IPS DF 6.9 (cell line): ENCODE results near the gene PTPRD.
A peak's percentile ranks its signal among the peaks of the same experiment; 100 is the strongest.

ENCODE experiments used
- DNase-seq: peaks from one replicate; pipeline ENCODE4 v3.0.0-alpha.2; 2013; ENCODE audit warnings: low read depth, low spot score
- H3K27ac ChIP-seq: one replicate; pipeline ENCODE4 v1.5.1; 2013; ENCODE audit warnings: low read length, control low read depth
- H3K27me3 ChIP-seq: 2 replicates; pipeline ENCODE4 v1.6.1; 2013; ENCODE audit warnings: mild to moderate bottlenecking, low read length; ENCODE audit not compliant: control insufficient read depth, insufficient read depth
- H3K36me3 ChIP-seq: 2 replicates; pipeline ENCODE4 v1.6.1; 2013; ENCODE audit warnings: low read length; ENCODE audit not compliant: control insufficient read depth, insufficient read depth
- H3K4me1 ChIP-seq: 2 replicates; pipeline ENCODE4 v1.6.1; 2013; ENCODE audit warnings: low read length; ENCODE audit not compliant: control insufficient read depth, insufficient read depth
- H3K4me3 ChIP-seq: 2 replicates; pipeline ENCODE4 v1.5.1; 2013; ENCODE audit warnings: mild to moderate bottlenecking, low read length
- H3K9me3 ChIP-seq: 2 replicates; pipeline ENCODE4 v1.6.1; 2013; ENCODE audit warnings: low read length, inconsistent platforms; ENCODE audit not compliant: control insufficient read depth, insufficient read depth
- WGBS: extraction: QIAGEN DNeasy Blood & Tissue Kit; methylation state at CpG from one replicate; pipeline ENCODE4 v1.1.7; 2013; ENCODE audit warnings: mixed read lengths, missing lambda C conversion rate; ENCODE audit not compliant: insufficient read length, insufficient coverage; 5-methylcytosine and 5-hydroxymethylcytosine counted together

PTPRD gene

DNA sequence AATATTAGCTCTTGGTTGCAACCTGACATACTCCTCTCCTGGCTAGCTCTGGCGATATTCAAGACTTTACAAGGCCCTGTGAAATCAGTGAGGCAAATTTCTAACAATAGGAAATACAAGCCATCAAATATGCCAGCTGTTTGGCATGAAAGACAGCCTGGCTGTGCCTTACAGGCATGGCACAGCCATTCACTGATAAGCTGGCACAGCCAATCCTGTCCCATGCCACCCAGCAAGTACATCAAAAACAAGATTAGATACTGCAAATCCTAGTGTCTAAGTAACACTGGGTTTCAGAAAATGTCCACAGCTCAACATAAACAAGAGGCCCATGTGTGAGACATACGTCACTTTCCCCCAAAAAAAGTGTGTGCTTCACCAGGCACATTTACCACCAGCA is 1767.4 kb downstream of the PTPRD start:
- no peak overlapping the region for H3K4me3 ChIP-seq
- no peaks in the 10 kb centered on the region for H3K4me1 ChIP-seq
- H3K27me3 ChIP-seq = no peaks in the 10 kb centered on the region
- H3K36me3 ChIP-seq = no peaks in the 10 kb centered on the region
- WGBS = no CpG with 5 or more reads among the region's 2 CpGs
- no peak for DNase-seq
- no peak overlapping the region for H3K27ac ChIP-seq
- H3K9me3 ChIP-seq = no peaks in the 10 kb centered on the region

DNA sequence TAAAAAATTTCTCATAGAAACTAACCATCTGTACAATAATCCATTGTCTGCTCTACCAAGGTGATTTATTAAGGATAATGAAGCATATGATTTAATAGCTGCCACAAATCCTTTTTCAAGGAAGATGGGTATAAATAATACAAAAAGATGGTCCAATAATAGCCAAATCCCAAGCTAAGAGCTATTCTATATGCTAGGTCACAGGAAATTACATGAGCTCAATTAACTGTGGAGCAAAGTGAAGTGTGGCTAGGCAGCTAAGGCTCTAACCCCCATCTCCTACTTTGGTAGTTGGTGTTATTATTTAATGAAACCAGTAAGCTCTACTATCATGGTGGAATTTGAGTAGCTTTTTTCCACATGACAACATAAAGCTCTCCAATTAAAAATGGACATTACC is 1768.3 kb downstream of the PTPRD start:
- H3K4me3 ChIP-seq = no peak overlapping the region

DNA sequence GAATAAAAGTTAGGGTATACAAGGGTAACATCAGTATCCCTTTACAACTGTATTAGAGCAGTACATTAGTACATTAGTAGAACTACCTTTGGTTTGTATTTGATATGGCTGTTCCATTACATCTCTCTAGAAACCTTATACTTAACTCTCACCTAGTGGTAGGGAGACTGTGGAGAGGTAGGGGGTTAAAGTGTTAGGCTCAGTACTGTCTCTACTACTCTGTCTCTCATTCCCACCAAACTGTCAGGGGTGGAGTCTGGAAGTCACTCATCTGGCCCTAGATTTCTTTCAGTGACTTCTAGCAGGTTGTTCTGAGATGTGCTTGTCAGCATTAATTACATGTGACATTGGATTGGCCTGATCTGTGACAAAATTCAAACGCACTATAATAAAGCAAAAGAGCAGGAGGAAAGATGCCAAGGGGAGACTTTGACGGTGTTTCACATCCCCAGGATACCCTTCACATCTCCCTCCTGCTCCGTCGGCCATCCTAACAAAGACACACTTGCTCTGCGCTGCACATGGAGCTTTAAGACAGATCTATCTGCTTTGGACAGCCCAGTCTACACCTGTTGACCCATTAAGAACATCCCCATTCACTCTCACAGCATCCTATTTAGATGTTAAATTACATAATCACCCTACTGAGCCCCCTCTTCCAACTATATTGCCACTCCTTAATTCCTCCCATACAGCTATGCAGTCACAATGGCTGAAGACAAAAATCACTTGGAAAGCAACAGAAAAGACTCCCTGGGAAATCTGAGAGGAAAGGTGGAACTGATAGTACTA is 1770.2 kb downstream of the PTPRD start:
- no CpG with 5 or more reads among the region's 5 CpGs for WGBS
- H3K27ac ChIP-seq = no peak overlapping the region
- H3K4me3 ChIP-seq = no peak overlapping the region
- H3K36me3 ChIP-seq = no peaks in the 10 kb centered on the region
- no peaks in the 10 kb centered on the region for H3K9me3 ChIP-seq
- no peaks in the 10 kb centered on the region for H3K4me1 ChIP-seq
- H3K27me3 ChIP-seq = no peaks in the 10 kb centered on the region
- DNase-seq = no peak

More for the DNA sequence above, 1768.3 kb downstream of the PTPRD start:
- no peaks in the 10 kb centered on the region for H3K9me3 ChIP-seq
- H3K27ac ChIP-seq = no peak overlapping the region
- no peaks in the 10 kb centered on the region for H3K36me3 ChIP-seq
- DNase-seq = no peak
- no peaks in the 10 kb centered on the region for H3K4me1 ChIP-seq
- H3K27me3 ChIP-seq = no peaks in the 10 kb centered on the region

DNA sequence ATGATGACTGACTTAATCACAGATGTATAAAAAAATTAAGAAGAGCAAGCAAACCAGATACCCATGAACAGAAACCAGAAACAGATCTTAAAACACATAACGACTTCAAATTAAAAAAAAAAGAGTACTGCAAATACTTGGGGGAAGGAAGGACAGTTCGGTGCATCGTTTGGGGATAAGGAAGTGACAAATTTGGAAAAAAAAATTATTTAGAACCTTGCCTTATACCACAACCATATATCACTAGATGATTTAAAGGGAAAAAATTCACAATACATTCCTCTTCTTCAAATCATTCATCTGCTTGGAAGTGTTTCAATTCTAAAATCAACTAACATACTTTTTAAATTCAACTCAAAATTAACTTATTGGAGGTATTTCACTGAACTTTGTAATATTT is 1774.7 kb downstream of the PTPRD start:
- Histone ChIP-seq H3K4me1 (peaks cover 2% of the 10 kb centered on the region; the same call in 1 of the 2 replicates), H3K27me3 (no peaks in the 10 kb centered on the region), H3K9me3 (no peaks in the 10 kb centered on the region), H3K36me3 (no peaks in the 10 kb centered on the region), H3K27ac (no peak overlapping the region), H3K4me3 (no peak overlapping the region)
- no peak for DNase-seq
- WGBS = no CpG with 5 or more reads among the region's 3 CpGs

DNA sequence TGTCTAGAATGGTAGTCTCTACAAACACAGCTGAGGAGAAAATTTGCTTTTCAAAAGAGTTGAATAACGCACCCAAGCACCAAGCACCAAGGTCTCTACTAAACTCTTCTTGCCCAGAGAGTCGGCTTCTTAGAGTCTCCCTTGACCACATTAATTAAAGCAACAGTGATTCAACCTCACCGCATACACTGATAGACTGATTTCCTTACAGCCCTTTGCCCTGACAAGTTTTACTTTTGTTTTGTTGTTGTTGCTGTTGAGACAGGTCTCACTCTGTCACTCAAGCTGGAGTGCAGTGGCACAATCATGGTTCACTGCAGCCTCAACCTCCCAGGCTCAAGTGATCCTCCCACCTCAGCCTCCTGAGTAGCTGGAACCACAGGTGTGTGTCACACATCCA is 1777.5 kb downstream of the PTPRD start:
- no CpG with 5 or more reads among the region's 3 CpGs for WGBS
- no peaks in the 10 kb centered on the region for H3K9me3 ChIP-seq
- H3K27ac ChIP-seq = no peak overlapping the region
- H3K4me3 ChIP-seq = no peak overlapping the region
- no peaks in the 10 kb centered on the region for H3K27me3 ChIP-seq
- peaks cover 2% of the 10 kb centered on the region; the same call in 1 of the 2 replicates for H3K4me1 ChIP-seq
- H3K36me3 ChIP-seq = no peaks in the 10 kb centered on the region
- no peak for DNase-seq

DNA sequence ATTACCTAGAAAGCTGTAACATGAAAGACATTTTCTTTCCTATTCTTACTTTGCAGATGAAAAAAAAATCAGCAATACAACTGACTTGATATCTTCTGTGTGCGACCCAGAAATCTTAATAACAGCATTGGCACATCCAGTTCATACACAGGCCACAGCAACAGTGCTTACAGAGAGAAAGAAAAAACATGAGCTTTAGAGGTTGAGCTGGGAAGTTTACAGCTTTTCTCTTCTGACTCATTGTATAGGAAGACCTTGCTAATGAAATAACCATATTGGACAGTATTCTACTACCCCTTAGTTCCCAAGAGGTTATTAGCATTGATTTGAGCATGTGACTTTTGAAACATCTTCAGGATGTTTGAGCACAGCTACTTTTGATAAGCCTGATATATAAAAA is 1779.8 kb downstream of the PTPRD start:
- H3K27me3 ChIP-seq = no peaks in the 10 kb centered on the region
- H3K4me1 ChIP-seq = peaks cover 2% of the 10 kb centered on the region; the same call in 1 of the 2 replicates
- no CpG with 5 or more reads among the region's 1 CpG for WGBS
- H3K27ac ChIP-seq = no peak overlapping the region
- H3K36me3 ChIP-seq = no peaks in the 10 kb centered on the region
- DNase-seq = no peak
- no peak overlapping the region for H3K4me3 ChIP-seq
- H3K9me3 ChIP-seq = no peaks in the 10 kb centered on the region

DNA sequence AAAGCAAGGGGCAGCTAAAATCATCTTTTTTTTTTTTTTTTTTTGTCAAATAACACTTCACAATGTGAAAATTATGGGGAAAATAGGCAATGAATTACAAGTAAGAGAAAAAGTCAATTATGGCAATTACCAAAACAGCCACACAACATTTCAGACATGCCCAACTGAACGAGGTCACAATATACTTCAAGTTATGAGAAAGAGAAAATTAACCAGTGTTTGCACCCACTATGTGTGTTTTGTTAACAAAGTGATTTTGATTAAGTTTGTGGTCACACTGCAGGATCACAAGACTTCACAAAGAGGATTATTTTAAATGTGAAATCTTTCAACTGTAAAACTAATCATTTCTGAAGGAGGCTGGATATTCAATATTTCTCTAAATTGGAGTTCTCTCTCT is 1780.4 kb downstream of the PTPRD start:
- DNase-seq = no peak
- Histone ChIP-seq H3K9me3 (no peaks in the 10 kb centered on the region), H3K27me3 (no peaks in the 10 kb centered on the region), H3K36me3 (no peaks in the 10 kb centered on the region), H3K27ac (no peak overlapping the region), H3K4me1 (peaks cover 2% of the 10 kb centered on the region; the same call in 1 of the 2 replicates), H3K4me3 (no peak overlapping the region)
- WGBS = no CpG with 5 or more reads among the region's 1 CpG

DNA sequence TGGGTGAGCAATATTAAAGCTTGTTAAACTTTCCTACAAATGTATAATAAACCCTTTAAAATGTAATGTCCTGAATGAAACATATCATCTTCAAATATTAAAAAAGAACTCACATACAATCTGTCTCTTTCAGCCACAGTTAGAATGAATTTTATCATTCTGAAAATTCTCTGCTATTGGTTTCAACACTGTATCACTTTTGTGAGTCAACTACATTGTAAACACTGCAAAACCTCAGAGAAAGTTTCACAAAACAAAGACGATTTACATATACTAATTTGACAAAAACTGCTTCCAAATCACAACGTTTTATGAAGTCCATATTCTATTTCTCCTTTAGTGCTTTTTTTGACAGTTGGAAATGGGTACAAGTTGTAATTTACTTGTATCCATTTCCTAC is 1781.2 kb downstream of the PTPRD start:
- DNase-seq = no peak
- Histone ChIP-seq H3K27me3 (no peaks in the 10 kb centered on the region), H3K27ac (no peak overlapping the region), H3K36me3 (no peaks in the 10 kb centered on the region), H3K4me3 (no peak overlapping the region), H3K9me3 (no peaks in the 10 kb centered on the region), H3K4me1 (peaks cover 2% of the 10 kb centered on the region; the same call in 1 of the 2 replicates)
- WGBS = no CpG with 5 or more reads among the region's 2 CpGs

DNA sequence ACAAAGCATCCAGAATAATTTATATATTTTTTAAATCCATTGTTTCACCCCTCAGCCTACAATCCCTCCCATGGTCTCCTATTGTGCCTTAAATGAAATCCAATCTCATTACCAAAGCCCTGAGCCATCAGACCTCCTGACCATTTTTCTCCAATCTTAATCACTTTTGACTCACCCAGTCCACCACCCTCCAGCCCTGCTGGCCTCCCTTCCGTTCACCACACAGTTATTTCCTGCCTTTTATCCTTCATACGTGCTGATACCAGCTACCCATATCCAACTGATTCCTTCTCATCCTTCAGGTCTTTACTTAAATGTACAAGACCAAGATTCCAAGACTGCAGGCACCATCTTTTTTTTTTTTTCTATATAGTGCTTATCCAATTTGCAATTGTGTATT is 1786.5 kb downstream of the PTPRD start:
- Histone ChIP-seq H3K9me3 (no peaks in the 10 kb centered on the region), H3K4me1 (no peaks in the 10 kb centered on the region), H3K27me3 (no peaks in the 10 kb centered on the region), H3K36me3 (no peaks in the 10 kb centered on the region), H3K4me3 (no peak overlapping the region), H3K27ac (no peak overlapping the region)
- DNase-seq = no peak
- WGBS = no CpG with 5 or more reads among the region's 2 CpGs

DNA sequence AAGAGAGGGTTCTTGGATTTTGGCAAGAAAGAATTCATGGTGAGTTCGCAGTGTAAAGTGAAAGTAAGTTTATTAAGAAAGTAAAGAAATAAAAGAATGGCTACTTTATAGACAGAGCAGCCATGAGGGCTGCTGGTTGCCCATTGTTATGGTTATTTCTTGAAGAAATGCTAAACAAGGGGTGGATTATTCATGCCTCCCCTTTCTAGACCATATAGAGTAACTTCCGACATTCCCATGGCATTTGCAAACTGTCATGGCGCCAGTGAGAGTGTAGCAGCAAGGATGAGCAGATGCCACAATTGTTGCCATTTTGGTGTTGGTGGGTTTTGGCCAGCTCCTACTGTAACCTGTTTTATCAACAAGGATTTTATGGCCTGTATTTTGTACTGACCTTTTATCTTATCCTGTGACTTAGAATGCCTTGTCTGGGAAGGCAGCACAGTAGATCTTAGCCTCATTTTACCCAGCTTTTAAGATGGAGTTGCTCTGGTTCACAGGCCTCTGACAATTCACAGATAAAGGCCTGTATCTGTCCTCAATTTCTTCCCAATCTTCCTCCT is 1787.1 kb downstream of the PTPRD start:
- Histone ChIP-seq H3K4me1 (no peaks in the 10 kb centered on the region), H3K27me3 (no peaks in the 10 kb centered on the region), H3K9me3 (no peaks in the 10 kb centered on the region), H3K36me3 (no peaks in the 10 kb centered on the region), H3K27ac (no peak overlapping the region), H3K4me3 (no peak overlapping the region)
- DNase-seq = peak; percentile 27
- WGBS = no CpG with 5 or more reads among the region's 3 CpGs
